SU-DHL-6 (cell line): Measurements from ENCODE around the gene NXPH1.

Source experiments
- CTCF ChIP-seq: fragments of 200-600 bp; sonication (generic); IDR thresholded peaks from one replicate; pipeline ENCODE4 v1.5.1; 2017; ENCODE audit warnings: antibody characterized with exemption, mild to moderate bottlenecking, low read length, moderate library complexity; ENCODE audit not compliant: insufficient read depth, poor library complexity, severe bottlenecking
- EZH2phosphoT487 ChIP-seq: fragments of 200-600 bp; sonication (generic), shearing (Covaris generic); conservative IDR thresholded peaks from 2 replicates; pipeline ENCODE4 v1.6.1; 2018; ENCODE audit warnings: mild to moderate bottlenecking, antibody characterized with exemption, low read length, moderate library complexity, mixed read lengths

DNA sequence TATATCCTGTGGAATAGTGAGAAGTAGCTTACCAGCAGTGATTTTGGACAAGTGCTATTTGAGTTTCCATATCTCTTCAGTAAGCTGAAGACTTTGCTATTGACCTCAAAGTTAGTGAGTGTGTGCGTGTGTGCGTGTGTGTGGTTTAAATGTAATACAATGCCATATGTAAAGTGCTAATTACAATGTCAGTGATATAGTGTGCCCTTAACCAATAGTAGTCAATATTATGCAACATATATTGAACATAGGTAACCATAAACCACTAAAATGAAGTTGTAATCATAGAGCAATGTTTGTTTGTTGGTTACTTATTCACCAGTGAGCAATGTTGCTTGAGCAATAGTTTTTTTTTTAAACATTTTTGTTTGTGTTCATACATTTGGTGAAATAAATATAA is 309.4 kb downstream of the NXPH1 start:
- TF ChIP-seq CTCF = no peak
- TF ChIP-seq EZH2phosphoT487 = no peak
